GM18505 (cell line): ENCODE data around the gene SVIL.

Experiments used
- ATAC-seq: cut with Tn5 transposase; IDR thresholded peaks from one replicate; pipeline ENCODE4 v1.9.1; 2021; ENCODE audit not compliant: unreplicated experiment
- POLR2A ChIP-seq: IDR thresholded peaks from 4 replicates; pipeline ENCODE4 v1.6.1; 2011; ENCODE audit warnings: borderline replicate concordance; ENCODE audit not compliant: insufficient read depth, insufficient read length; ENCODE audit errors: extremely low read depth

The SVIL gene

GRCh38 chr10:29482591-29483431, 152.0 kb downstream of the SVIL start:
- ATAC-seq: no peak
- TF ChIP-seq POLR2A: no peak

- TF ChIP-seq POLR2A: no peak
These were observed 152.8 kb downstream of the SVIL start for GRCh38 chr10:29481906-29482440.

GRCh38 chr10:29479981-29480954, 154.5 kb downstream of the SVIL start:
- ATAC-seq: no peak

More at GRCh38 chr10:29481906-29482440, 152.8 kb downstream of the SVIL start:
- no peak for ATAC-seq

GRCh38 chr10:29479081-29479925, 155.5 kb downstream of the SVIL start:
- no peak for TF ChIP-seq POLR2A
- ATAC-seq: no peak

More at GRCh38 chr10:29479981-29480954, 154.5 kb downstream of the SVIL start:
- no peak for TF ChIP-seq POLR2A

GRCh38 chr10:29473406-29474100, 161.2 kb downstream of the SVIL start:
- no peak for ATAC-seq
- no peak for TF ChIP-seq POLR2A

- TF ChIP-seq POLR2A: no peak
- no peak for ATAC-seq
These were observed 161.7 kb downstream of the SVIL start for GRCh38 chr10:29473087-29473356.

GRCh38 chr10:29472301-29473086, 162.3 kb downstream of the SVIL start:
- TF ChIP-seq POLR2A: no peak
- no peak for ATAC-seq

- no peak for TF ChIP-seq POLR2A
- ATAC-seq: no peak
These were observed 163.3 kb downstream of the SVIL start for GRCh38 chr10:29471544-29471859.

- ATAC-seq: no peak
- no peak for TF ChIP-seq POLR2A
These were observed 163.8 kb downstream of the SVIL start for GRCh38 chr10:29470843-29471543.

- no peak for ATAC-seq
- TF ChIP-seq POLR2A: no peak
These were observed 164.4 kb downstream of the SVIL start for GRCh38 chr10:29470355-29470705.
